ENCODE data around the gene GPC4. TPM values are rescaled to one million over a fixed set of nuclear protein-coding genes. Genes with fewer than 3 reads are reported as not detected.

The GPC4 gene
- total RNA-seq, 2 donors from 2014 or later = 21.3 to 28.4 TPM

DNA sequence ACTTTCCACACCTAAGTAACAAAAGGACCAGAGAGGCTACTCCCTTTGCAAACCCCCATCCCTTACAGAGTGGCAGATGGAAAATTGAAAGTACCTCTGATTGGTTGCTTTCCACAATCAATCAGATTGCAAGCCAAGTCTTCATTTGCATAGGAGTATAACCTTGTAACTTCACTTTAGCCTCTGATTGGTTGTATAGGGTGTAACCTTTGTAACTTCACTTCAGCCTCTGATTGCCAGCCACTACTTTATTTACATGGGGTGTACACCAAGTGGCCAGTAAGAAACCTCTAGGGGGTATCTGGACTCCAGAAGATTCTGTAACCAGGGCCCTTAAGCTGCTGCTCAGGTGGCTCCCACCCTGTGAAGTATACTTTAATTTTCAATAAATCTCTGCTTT is 48.6 kb downstream of the GPC4 start:
- DNase-seq (ENCODE audit: low spot score) (no peak), ATAC-seq (ENCODE audit: insufficient number of reproducible peaks, low FRiP score, low read depth) (no peak)
- H3K27ac ChIP-seq = no peak overlapping the region
- H3K4me1 ChIP-seq (ENCODE audit: control insufficient read depth in 1 of 2, low read depth in 2 of 2) = peaks cover 10 to 40% of the 10 kb centered on the region in 2 donors
- no peaks in the 10 kb centered on the region for H3K9me3 ChIP-seq
- H3K36me3 ChIP-seq = no peaks in the 10 kb centered on the region
- H3K4me3 ChIP-seq = no peak overlapping the region
- H3K27me3 ChIP-seq (replicated peaks; ENCODE audit: insufficient read depth) = no peaks in the 10 kb centered on the region
- TF ChIP-seq, protein P1, sequence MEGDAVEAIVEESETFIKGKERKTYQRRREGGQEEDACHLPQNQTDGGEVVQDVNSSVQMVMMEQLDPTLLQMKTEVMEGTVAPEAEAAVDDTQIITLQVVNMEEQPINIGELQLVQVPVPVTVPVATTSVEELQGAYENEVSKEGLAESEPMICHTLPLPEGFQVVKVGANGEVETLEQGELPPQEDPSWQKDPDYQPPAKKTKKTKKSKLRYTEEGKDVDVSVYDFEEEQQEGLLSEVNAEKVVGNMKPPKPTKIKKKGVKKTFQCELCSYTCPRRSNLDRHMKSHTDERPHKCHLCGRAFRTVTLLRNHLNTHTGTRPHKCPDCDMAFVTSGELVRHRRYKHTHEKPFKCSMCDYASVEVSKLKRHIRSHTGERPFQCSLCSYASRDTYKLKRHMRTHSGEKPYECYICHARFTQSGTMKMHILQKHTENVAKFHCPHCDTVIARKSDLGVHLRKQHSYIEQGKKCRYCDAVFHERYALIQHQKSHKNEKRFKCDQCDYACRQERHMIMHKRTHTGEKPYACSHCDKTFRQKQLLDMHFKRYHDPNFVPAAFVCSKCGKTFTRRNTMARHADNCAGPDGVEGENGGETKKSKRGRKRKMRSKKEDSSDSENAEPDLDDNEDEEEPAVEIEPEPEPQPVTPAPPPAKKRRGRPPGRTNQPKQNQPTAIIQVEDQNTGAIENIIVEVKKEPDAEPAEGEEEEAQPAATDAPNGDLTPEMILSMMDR (IDR thresholded peaks at IDR 0.05) = no peak

DNA sequence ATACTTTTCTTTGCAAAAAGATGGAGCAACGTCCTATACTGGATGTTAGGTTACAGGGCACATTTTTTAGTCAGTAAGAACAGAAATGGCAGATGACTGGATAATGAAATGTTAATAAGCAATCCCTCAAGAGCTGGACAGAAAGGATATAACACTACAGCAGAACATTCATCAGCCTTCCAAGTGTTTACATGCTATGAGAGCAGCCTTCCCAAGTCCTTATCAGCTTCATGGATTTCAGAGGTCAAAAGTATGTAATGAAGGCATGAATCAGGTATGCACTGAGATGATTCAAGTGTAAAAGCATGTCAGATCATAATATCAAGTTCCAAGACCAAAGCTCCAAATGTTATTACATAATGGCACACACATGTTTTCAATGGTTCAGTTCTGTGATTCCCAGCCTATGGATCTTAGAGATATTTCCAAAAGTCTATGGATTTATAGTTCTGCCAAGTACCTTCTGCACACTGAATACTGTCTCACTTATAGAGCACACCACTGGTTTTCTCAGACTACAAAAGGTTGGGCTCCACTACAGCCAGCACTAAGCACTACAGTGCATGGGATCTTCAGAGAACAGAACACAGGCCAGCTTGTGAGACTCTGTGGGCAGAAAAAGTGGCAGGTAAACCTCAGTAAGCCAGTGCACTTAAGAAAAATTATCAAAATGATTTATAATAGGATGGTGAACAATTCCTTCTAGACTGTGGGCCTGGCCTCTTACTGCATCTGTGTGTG is 49.2 kb downstream of the GPC4 start:
- H3K36me3 ChIP-seq = no peaks in the 10 kb centered on the region
- no peaks in the 10 kb centered on the region for H3K9me3 ChIP-seq
- no peaks in the 10 kb centered on the region for H3K27me3 ChIP-seq (replicated peaks; ENCODE audit: insufficient read depth)
- ATAC-seq (ENCODE audit: insufficient number of reproducible peaks, low FRiP score, low read depth) = no peak
- peaks cover 10 to 41% of the 10 kb centered on the region in 2 donors for H3K4me1 ChIP-seq (ENCODE audit: control insufficient read depth in 1 of 2, low read depth in 2 of 2)
- H3K4me3 ChIP-seq = no peak overlapping the region
- H3K27ac ChIP-seq = peak overlapping the region in 1 of 2 donors; percentile 5
- DNase-seq (ENCODE audit: low spot score) = no peak
- TF ChIP-seq, protein P1 (IDR thresholded peaks at IDR 0.05) = no peak

DNA sequence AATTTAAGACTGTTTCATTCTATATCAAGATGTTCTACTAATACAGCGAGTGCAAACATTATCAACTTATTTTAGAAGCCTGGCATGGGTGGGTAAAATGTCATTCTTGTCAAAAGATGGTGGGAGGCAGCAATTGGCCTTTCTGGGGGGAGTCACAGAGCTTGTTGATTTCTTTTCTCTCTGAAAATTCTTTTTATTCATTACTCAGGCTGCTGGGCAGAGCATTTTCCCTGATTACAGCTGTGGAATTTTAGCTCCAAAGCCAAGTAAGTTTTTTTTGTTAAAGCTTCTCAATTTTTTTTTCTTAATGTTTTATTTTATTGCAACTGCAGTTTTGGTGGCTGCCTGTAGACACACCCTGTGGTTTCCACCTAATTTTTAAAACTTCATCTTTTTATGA is 50.4 kb downstream of the GPC4 start:
- TF ChIP-seq, protein P1 (IDR thresholded peaks at IDR 0.05) = no peak
- Histone ChIP-seq H3K4me3 (peak overlapping the region; percentile 35), H3K27ac (peak overlapping the region; percentile 51 to 74), H3K27me3 (replicated peaks; ENCODE audit: insufficient read depth) (no peaks in the 10 kb centered on the region), H3K36me3 (no peaks in the 10 kb centered on the region), H3K4me1 (ENCODE audit: control insufficient read depth in 1 of 2, low read depth in 2 of 2) (peaks cover 10 to 41% of the 10 kb centered on the region in 2 donors), H3K9me3 (no peaks in the 10 kb centered on the region)
- DNase-seq (ENCODE audit: low spot score) = no peak
- ATAC-seq (ENCODE audit: insufficient number of reproducible peaks, low FRiP score, low read depth) = no peak

DNA sequence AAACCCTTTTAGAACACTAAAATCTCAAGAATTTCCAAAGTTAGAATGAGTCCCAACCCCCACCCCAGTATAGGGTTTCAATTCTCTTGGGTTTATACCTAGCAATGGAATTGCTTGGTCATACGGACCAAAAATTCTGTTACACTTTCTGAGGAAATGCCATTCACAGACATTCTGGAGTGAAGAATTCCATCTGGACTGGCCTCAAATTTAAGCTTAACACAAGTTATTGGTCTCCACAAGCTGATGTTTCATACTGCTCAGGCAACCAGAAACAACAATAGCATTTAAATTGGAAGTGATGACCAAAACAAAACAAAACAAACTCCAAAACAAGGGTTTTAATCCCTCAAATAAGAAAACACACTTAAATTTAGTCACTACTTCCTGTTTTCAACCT is 51.1 kb downstream of the GPC4 start:
- ATAC-seq (ENCODE audit: insufficient number of reproducible peaks, low FRiP score, low read depth) (no peak), DNase-seq (ENCODE audit: low spot score) (no peak)
- peak overlapping the region; percentile 51 to 74 for H3K27ac ChIP-seq
- no peaks in the 10 kb centered on the region for H3K36me3 ChIP-seq
- H3K4me3 ChIP-seq = peak overlapping the region; percentile 35
- peaks cover 10 to 41% of the 10 kb centered on the region in 2 donors for H3K4me1 ChIP-seq (ENCODE audit: control insufficient read depth in 1 of 2, low read depth in 2 of 2)
- TF ChIP-seq, protein P1 (IDR thresholded peaks at IDR 0.05) = no peak
- H3K9me3 ChIP-seq = no peaks in the 10 kb centered on the region
- no peaks in the 10 kb centered on the region for H3K27me3 ChIP-seq (replicated peaks; ENCODE audit: insufficient read depth)

DNA sequence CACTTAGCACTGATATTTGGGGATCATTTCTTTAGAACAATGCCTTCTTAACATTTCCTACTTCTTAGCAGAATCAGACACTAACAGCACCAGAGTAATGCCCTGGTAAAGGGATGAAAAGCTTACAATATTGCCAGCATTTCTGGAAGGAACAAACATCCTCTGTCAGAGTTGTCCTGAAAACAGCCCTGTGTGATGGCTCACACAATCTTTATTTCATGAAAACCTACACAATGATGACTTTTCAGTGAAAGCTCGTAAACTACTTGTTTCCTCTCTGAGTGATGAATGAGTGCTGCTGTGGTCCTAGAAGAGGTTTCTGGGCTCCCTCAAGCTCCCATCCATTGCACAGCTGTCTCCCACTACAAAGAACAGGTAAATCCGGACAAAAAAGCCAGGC is 52.8 kb downstream of the GPC4 start:
- Histone ChIP-seq H3K36me3 (no peaks in the 10 kb centered on the region), H3K27ac (peak overlapping the region; percentile 47 to 49), H3K4me1 (ENCODE audit: control insufficient read depth in 1 of 2, low read depth in 2 of 2) (peaks cover 10 to 41% of the 10 kb centered on the region in 2 donors), H3K9me3 (no peaks in the 10 kb centered on the region), H3K4me3 (no peak overlapping the region), H3K27me3 (replicated peaks; ENCODE audit: insufficient read depth) (no peaks in the 10 kb centered on the region)
- no peak for ATAC-seq (ENCODE audit: insufficient number of reproducible peaks, low FRiP score, low read depth)
- DNase-seq (ENCODE audit: low spot score) = no peak
- TF ChIP-seq, protein P1 (IDR thresholded peaks at IDR 0.05) = no peak

Measured in thoracic aorta (tissue), 2 donors.